B cell (primary cell): ENCODE results near the gene FARP2.

Source experiments
- EZH2 ChIP-seq: IDR thresholded peaks from 2 replicates; pipeline ENCODE4 v1.6.1; 2012; ENCODE audit warnings: borderline replicate concordance, low read depth, mild to moderate bottlenecking, moderate library complexity, low read length; ENCODE audit not compliant: insufficient read depth, poor library complexity, severe bottlenecking
- TF ChIP-seq, protein P1 (sequence below): fragments of 200-600 bp; IDR thresholded peaks from one replicate; pipeline ENCODE4 v1.8.0; 2022; ENCODE audit warnings: antibody characterized with exemption, mild to moderate bottlenecking

DNA sequence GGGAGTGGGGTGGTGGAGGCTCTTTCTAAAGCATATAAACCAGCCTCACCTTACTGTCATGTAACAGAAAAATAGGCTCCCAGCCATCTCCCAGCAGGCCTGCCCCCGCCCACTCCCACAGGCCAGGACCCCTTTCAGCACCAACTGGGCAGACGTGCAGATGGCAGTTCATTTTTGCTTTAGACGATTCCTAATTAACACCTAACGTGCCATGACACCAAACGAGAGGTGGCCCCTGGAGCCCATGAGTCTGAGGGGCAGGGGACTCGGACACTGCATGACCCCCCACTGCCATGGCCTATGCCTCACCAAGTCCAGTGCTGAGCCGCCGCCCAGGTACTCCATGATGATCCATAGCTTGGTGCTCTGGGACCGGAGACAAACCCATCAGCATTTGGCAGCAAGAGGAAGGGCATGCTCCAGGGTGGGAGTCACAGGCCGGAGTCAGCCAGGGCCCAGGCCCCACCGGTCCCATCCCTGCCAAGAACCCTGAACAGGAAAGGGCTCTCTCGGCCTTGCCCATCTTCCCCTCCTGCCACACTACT, 144.4 kb downstream of the FARP2 start:
- TF ChIP-seq, protein P1, sequence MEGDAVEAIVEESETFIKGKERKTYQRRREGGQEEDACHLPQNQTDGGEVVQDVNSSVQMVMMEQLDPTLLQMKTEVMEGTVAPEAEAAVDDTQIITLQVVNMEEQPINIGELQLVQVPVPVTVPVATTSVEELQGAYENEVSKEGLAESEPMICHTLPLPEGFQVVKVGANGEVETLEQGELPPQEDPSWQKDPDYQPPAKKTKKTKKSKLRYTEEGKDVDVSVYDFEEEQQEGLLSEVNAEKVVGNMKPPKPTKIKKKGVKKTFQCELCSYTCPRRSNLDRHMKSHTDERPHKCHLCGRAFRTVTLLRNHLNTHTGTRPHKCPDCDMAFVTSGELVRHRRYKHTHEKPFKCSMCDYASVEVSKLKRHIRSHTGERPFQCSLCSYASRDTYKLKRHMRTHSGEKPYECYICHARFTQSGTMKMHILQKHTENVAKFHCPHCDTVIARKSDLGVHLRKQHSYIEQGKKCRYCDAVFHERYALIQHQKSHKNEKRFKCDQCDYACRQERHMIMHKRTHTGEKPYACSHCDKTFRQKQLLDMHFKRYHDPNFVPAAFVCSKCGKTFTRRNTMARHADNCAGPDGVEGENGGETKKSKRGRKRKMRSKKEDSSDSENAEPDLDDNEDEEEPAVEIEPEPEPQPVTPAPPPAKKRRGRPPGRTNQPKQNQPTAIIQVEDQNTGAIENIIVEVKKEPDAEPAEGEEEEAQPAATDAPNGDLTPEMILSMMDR, result no peak
- no peak for TF ChIP-seq EZH2
